HT1080 (cell line): ENCODE results near the gene FBLIM1. TPM values are rescaled to one million over a fixed set of nuclear protein-coding genes. Genes with fewer than 3 reads are reported as not detected.

Experiments used
- DNase-seq: peaks from one replicate; pipeline ENCODE4 v3.0.0-alpha.2; 2015; ENCODE audit warnings: low read depth
- total RNA-seq: library from RNA; depleted of rRNA; stranded (reverse); fragments of >200 nt; shearing (Covaris generic); gene quantifications from 2 replicates; pipeline ENCODE4 v1.2.3, GENCODE V29; 2014

FBLIM1 gene
- total RNA-seq, 1 experiment from 2014 or later: 80.6 TPM

GRCh38 chr1:15765495-15766194 lies 7.0 kb downstream of the FBLIM1 start:
- peak; percentile 98 for DNase-seq

GRCh38 chr1:15767941-15768340 lies 9.3 kb downstream of the FBLIM1 start:
- no peak for DNase-seq

GRCh38 chr1:15768388-15768787 lies 9.8 kb downstream of the FBLIM1 start:
- no peak for DNase-seq

- no peak for DNase-seq
Observed at GRCh38 chr1:15770313-15770962, 11.8 kb downstream of the FBLIM1 start.

GRCh38 chr1:15771836-15772515 lies 13.4 kb downstream of the FBLIM1 start:
- DNase-seq: no peak

- DNase-seq: no peak
Observed at GRCh38 chr1:15775706-15776105, 17.1 kb downstream of the FBLIM1 start.

GRCh38 chr1:15777909-15778707 lies 19.5 kb downstream of the FBLIM1 start:
- no peak for DNase-seq

GRCh38 chr1:15785683-15786082 lies 27.1 kb downstream of the FBLIM1 start:
- no peak for DNase-seq

GRCh38 chr1:15786581-15786980 lies 28.0 kb downstream of the FBLIM1 start:
- peak; percentile 52 for DNase-seq

- DNase-seq: peak; percentile 76
Observed at GRCh38 chr1:15788624-15789301, 30.2 kb downstream of the FBLIM1 start.

- no peak for DNase-seq
Observed at GRCh38 chr1:15796086-15796462, 37.5 kb downstream of the FBLIM1 start.

GRCh38 chr1:15797614-15798390 lies 39.2 kb downstream of the FBLIM1 start:
- no peak for DNase-seq

- peak; percentile 95 for DNase-seq
Observed at GRCh38 chr1:15799004-15799867, 40.6 kb downstream of the FBLIM1 start.

- DNase-seq: peak; percentile 86
Observed at GRCh38 chr1:15799928-15800835, 41.6 kb downstream of the FBLIM1 start.

- peak; percentile 54 for DNase-seq
Observed at GRCh38 chr1:15802234-15802965, 43.8 kb downstream of the FBLIM1 start.

GRCh38 chr1:15803380-15803779 lies 44.8 kb downstream of the FBLIM1 start:
- DNase-seq: no peak

- no peak for DNase-seq
Observed at GRCh38 chr1:15804060-15804459, 45.5 kb downstream of the FBLIM1 start.

GRCh38 chr1:15807121-15807520 lies 48.5 kb downstream of the FBLIM1 start:
- DNase-seq: no peak
